SK-N-SH (cell line): ENCODE measurements around the gene RGS9. TPM values are rescaled to one million over a fixed set of nuclear protein-coding genes. Genes with fewer than 3 reads are reported as not detected.

Source experiments
- CTCF ChIA-PET: fragments of 300-600, 350-600 bp; formaldehyde crosslinking; extraction: SDS; loops from one replicate; lab custom pipeline; 2021; lab: Yijun Ruan, JAX
- POLR2A ChIA-PET: fragments of 350-600 bp; sonication (Branson Sonifier 250); formaldehyde crosslinking; extraction: SDS; loops from one replicate; lab custom pipeline; 2020; ENCODE audit warnings: antibody characterized with exemption, inconsistent platforms; lab: Yijun Ruan, JAX
- DNase-seq: peaks from one replicate; pipeline ENCODE4 v3.0.0; 2012
- H2AFZ ChIP-seq: fragments of 200-600 bp; sonication (generic); 2 replicates; pipeline ENCODE4 v1.8.1; 2016; ENCODE audit warnings: antibody characterized with exemption, mild to moderate bottlenecking, low read depth
- H3F3A ChIP-seq: fragments of 200-600 bp; sonication (generic); replicated peaks from 2 replicates; pipeline ENCODE3; 2016; ENCODE audit warnings: antibody characterized with exemption, mild to moderate bottlenecking; ENCODE audit not compliant: insufficient read depth
- H3K27ac ChIP-seq, 2 experiments: fragments of 200-500 bp in 1 of 2; fragments of 200-600 bp in 1 of 2; sonication (Bioruptor generic) in 1 of 2; sonication (generic), shearing (Covaris generic) in 1 of 2; 2 replicates each; pipeline versions ENCODE4 v1.5.1 to v1.6.1; 2014 to 2016; ENCODE audit warnings: low read depth in 2 of 2, inconsistent platforms in 1 of 2, low read length in 1 of 2, mild to moderate bottlenecking in 1 of 2, mixed read lengths in 1 of 2
- H3K27me3 ChIP-seq: fragments of 200-600 bp; sonication (generic), shearing (Covaris generic); 2 replicates; pipeline ENCODE4 v1.6.1; 2016; ENCODE audit warnings: mixed run types; ENCODE audit not compliant: insufficient read depth
- H3K36me3 ChIP-seq, 2 experiments: fragments of 200-500 bp in 1 of 2; fragments of 200-600 bp in 1 of 2; sonication (Bioruptor generic) in 1 of 2; sonication (generic) in 1 of 2; replicated peaks in 1 of 2; 2 replicates each; pipeline versions ENCODE3 to v1.5.1; 2014 to 2016; ENCODE audit warnings: low read length in 1 of 2, mild to moderate bottlenecking in 1 of 2; ENCODE audit not compliant: insufficient read depth in 2 of 2, control insufficient read depth in 1 of 2
- H3K4me1 ChIP-seq, 2 experiments: fragments of 200-500 bp in 1 of 2; fragments of 200-600 bp in 1 of 2; sonication (Bioruptor generic) in 1 of 2; sonication (generic), shearing (Covaris generic) in 1 of 2; 2 replicates each; pipeline versions ENCODE4 v1.5.1 to v1.6.1; 2014 to 2016; ENCODE audit warnings: low read depth in 1 of 2, low read length in 1 of 2, mixed run types in 1 of 2; ENCODE audit not compliant: insufficient read depth in 2 of 2, control insufficient read depth in 1 of 2
- H3K4me2 ChIP-seq: fragments of 200-600 bp; sonication (generic), shearing (Covaris generic); 2 replicates; pipeline ENCODE4 v1.6.1; 2017; ENCODE audit warnings: mixed run types
- H3K4me3 ChIP-seq, 2 experiments: fragments of 200-500 bp in 1 of 2; fragments of 200-600 bp in 1 of 2; sonication (Bioruptor generic) in 1 of 2; sonication (generic), shearing (Covaris generic) in 1 of 2; 2 replicates each; pipeline versions ENCODE4 v1.5.1 to v1.8.1; 2014 to 2016; ENCODE audit warnings: low read depth in 2 of 2, inconsistent platforms in 1 of 2, low read length in 1 of 2, mild to moderate bottlenecking in 1 of 2, mixed read lengths in 1 of 2, moderate library complexity in 1 of 2
- H3K79me2 ChIP-seq: fragments of 200-600 bp; sonication (generic); 2 replicates; pipeline ENCODE4 v1.8.1; 2017; ENCODE audit warnings: mild to moderate bottlenecking; ENCODE audit not compliant: insufficient read depth
- H3K9ac ChIP-seq: fragments of 200-600 bp; sonication (generic); 2 replicates; pipeline ENCODE4 v1.6.1; 2017; ENCODE audit warnings: mixed run types
- H3K9me2 ChIP-seq: fragments of 200-600 bp; sonication (generic); 2 replicates; pipeline ENCODE4 v1.6.1; 2017; ENCODE audit warnings: mixed run types
- H3K9me3 ChIP-seq: fragments of 200-600 bp; sonication (generic); 2 replicates; pipeline ENCODE4 v1.6.1; 2017; ENCODE audit warnings: mixed run types, mild to moderate bottlenecking, moderate library complexity
- H4K20me1 ChIP-seq: fragments of 200-600 bp; sonication (generic); 2 replicates; pipeline ENCODE4 v1.6.1; 2017; ENCODE audit warnings: mild to moderate bottlenecking, mixed run types; ENCODE audit not compliant: insufficient read depth
- CHD2 ChIP-seq: fragments of 150-350 bp; IDR thresholded peaks from 2 replicates; pipeline ENCODE4 v1.6.1; 2018; ENCODE audit warnings: low read length; ENCODE audit not compliant: partially characterized antibody
- EP300 ChIP-seq, 2 experiments: IDR thresholded peaks; 2 replicates each; pipeline versions ENCODE4 v1.4.0 to v1.6.1; 2012; ENCODE audit warnings: borderline replicate concordance in 1 of 2, low read depth in 1 of 2, low read length in 1 of 2
- EZH2phosphoT487 ChIP-seq: fragments of 200-600 bp; sonication (generic); IDR thresholded peaks from 2 replicates; pipeline ENCODE4 v1.6.1; 2017; ENCODE audit warnings: low read depth, mixed run types, mild to moderate bottlenecking, antibody characterized with exemption, moderate library complexity, borderline replicate concordance
- FOSL2 ChIP-seq: IDR thresholded peaks from 2 replicates; pipeline ENCODE4 v1.4.0; 2012; ENCODE audit warnings: low read depth, mild to moderate bottlenecking, moderate library complexity, borderline replicate concordance
- FOXM1 ChIP-seq: IDR thresholded peaks from 2 replicates; pipeline ENCODE4 v1.4.0; 2012; ENCODE audit warnings: low read depth, mild to moderate bottlenecking
- GABPA ChIP-seq: IDR thresholded peaks from 2 replicates; pipeline ENCODE4 v1.4.0; 2012; ENCODE audit warnings: low read depth, mild to moderate bottlenecking
- GATA2 ChIP-seq: sonication (generic); formaldehyde crosslinking; IDR thresholded peaks from 2 replicates; pipeline ENCODE4 v1.5.0; 2020; ENCODE audit warnings: mild to moderate bottlenecking, missing genetic modification reagents
- JUND ChIP-seq: IDR thresholded peaks from 2 replicates; pipeline ENCODE4 v1.4.0; 2012
- MEF2A ChIP-seq: IDR thresholded peaks from 2 replicates; pipeline ENCODE4 v1.4.0; 2012; ENCODE audit warnings: low read depth, borderline replicate concordance
- NFIC ChIP-seq: IDR thresholded peaks from 2 replicates; pipeline ENCODE4 v1.4.0; 2012; ENCODE audit warnings: borderline replicate concordance
- NRF1 ChIP-seq: IDR thresholded peaks from 2 replicates; pipeline ENCODE4 v1.6.1; 2012; ENCODE audit warnings: low read depth, mild to moderate bottlenecking, low read length
- RAD21 ChIP-seq: IDR thresholded peaks from 2 replicates; pipeline ENCODE4 v1.6.1; 2012; ENCODE audit warnings: mild to moderate bottlenecking, low read length
- SIN3A ChIP-seq: IDR thresholded peaks from 2 replicates; pipeline ENCODE4 v1.6.1; 2012; ENCODE audit warnings: low read depth, mild to moderate bottlenecking, low read length, moderate library complexity, borderline replicate concordance
- TCF12 ChIP-seq: IDR thresholded peaks from 2 replicates; pipeline ENCODE4 v1.4.0; 2012
- TEAD4 ChIP-seq: IDR thresholded peaks from 2 replicates; pipeline ENCODE4 v1.4.0; 2012; ENCODE audit warnings: mild to moderate bottlenecking, borderline replicate concordance; ENCODE audit not compliant: insufficient read depth
- WGBS: methylation state at CpG from one replicate; pipeline ENCODE4 v1.1.6; 2017; ENCODE audit warnings: low lambda C conversion rate; 5-methylcytosine and 5-hydroxymethylcytosine counted together
- polyA plus RNA-seq, 3 experiments: library from polyadenylated mRNA; depleted of rRNA; stranded (reverse); fragments of >200 nt; gene quantifications; 2 replicates each; pipeline ENCODE4 v1.2.3, GENCODE V29; 2012
- TF ChIP-seq, protein P1 (sequence below): IDR thresholded peaks from 2 replicates; pipeline ENCODE4 v1.4.0; 2012; ENCODE audit warnings: low read depth, borderline replicate concordance

The RGS9 gene
- polyA plus RNA-seq, 1 of the 3 experiments (the other 2 are of a cell fraction), result 1.4 TPM

- 28% methylated on average over 6 of the region's 6 CpGs for WGBS
- Histone ChIP-seq H4K20me1 (no peaks in the 10 kb centered on the region), H3K9ac (no peak overlapping the region), H3K36me3 (no peaks in the 10 kb centered on the region), H3F3A (peaks cover 12% of the 10 kb centered on the region), H3K79me2 (no peaks in the 10 kb centered on the region), H3K9me2 (no peaks in the 10 kb centered on the region), H3K27me3 (no peaks in the 10 kb centered on the region), H3K9me3 (no peaks in the 10 kb centered on the region)
- DNase-seq, result no peak
- POLR2A ChIA-PET, result no interaction called here
- TF ChIP-seq JUND (peak; percentile 20; the same call in 1 of the 2 replicates), EZH2phosphoT487 (no peak), TEAD4 (peak; percentile 86; the same call in 1 of the 2 replicates), NRF1 (no peak), FOSL2 (peak; percentile 26; the same call in 1 of the 2 replicates), RAD21 (no peak), NFIC (peak; percentile 69), GABPA (no peak), EP300 (IDR thresholded peaks at IDR 0.05; ENCODE audit: borderline replicate concordance in 1 of 2, low read depth in 1 of 2, low read length in 1 of 2) (peak in 1 of 2 experiments; percentile 58; a peak in 1 of 4 replicates), MEF2A (no peak), SIN3A (no peak), CHD2 (no peak), TCF12 (peak; percentile 65)
- TF ChIP-seq, protein P1, sequence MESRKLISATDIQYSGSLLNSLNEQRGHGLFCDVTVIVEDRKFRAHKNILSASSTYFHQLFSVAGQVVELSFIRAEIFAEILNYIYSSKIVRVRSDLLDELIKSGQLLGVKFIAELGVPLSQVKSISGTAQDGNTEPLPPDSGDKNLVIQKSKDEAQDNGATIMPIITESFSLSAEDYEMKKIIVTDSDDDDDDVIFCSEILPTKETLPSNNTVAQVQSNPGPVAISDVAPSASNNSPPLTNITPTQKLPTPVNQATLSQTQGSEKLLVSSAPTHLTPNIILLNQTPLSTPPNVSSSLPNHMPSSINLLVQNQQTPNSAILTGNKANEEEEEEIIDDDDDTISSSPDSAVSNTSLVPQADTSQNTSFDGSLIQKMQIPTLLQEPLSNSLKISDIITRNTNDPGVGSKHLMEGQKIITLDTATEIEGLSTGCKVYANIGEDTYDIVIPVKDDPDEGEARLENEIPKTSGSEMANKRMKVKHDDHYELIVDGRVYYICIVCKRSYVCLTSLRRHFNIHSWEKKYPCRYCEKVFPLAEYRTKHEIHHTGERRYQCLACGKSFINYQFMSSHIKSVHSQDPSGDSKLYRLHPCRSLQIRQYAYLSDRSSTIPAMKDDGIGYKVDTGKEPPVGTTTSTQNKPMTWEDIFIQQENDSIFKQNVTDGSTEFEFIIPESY, result no peak
- TF ChIP-seq, all 33 proteins: peak for 6
- peak overlapping the region; percentile 9 to 95; a peak in 3 of 4 replicates for H3K27ac ChIP-seq
- CTCF ChIA-PET, result interaction anchor here (2.1 to 7.0 kb wide), 3 partner anchors 13 to 47 kb away, joined by 10 to 52 read pairs (median 15); partner anchors contain the start of gene RGS9
- no peak overlapping the region for H3K4me3 ChIP-seq
- peak overlapping the region; percentile 4; the same call in 1 of the 2 replicates for H3K4me2 ChIP-seq
- H3K4me1 ChIP-seq, result peaks cover 31 to 56% of the 10 kb centered on the region in 2 experiments
- H2AFZ ChIP-seq, result peak overlapping the region; percentile 60; the same call in 1 of the 2 replicates
Observed at GRCh38 chr17:65183736-65184135, 46.6 kb downstream of the RGS9 start.

DNA sequence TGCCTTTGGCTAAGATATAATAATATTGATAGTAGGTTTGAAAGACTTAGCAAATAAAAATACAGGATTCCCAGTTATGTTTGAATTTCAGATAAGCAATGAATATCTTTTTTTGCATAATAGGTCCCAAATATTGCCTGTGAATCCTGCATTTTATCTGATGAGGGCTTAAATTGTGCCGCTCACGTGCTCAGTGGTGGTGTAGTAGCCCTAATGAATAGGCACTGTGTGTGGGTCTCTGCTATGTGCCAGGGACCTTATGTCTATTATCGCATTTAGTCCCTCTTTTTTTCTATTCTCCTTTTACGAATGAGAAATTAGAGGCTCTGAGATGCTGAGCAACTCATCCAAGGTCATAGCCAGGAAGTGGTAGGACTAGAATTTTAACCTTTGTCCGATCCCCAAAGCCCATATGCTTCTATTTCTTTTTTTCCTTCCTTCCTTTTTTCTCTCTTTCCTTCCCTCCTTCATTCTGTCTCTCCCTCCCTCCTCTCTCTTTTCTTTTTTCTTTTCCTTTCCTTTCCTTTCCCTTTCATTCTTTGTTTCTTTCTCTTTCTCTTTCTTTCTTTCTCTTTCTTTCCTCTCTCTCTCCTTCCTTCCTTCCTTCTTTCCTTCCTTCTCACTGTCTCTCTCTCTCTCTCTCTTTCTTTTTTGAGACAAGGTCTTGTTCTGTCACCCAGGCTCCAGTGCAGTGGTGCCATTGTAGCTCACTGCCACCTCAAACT lies 47.2 kb downstream of the RGS9 start:
- POLR2A ChIA-PET, result interaction anchor here (1.0 kb wide), 1 partner anchor 27 kb away, joined by 3 read pairs; no protein-coding TSS in a partner anchor

More for the DNA sequence above, 47.2 kb downstream of the RGS9 start:
- CTCF ChIA-PET, result interaction anchor here (1.0 to 7.0 kb wide), 12 partner anchors 9 to 225 kb away, joined by 3 to 52 read pairs (median 6); partner anchors contain the start of gene RGS9
- H2AFZ ChIP-seq, result peak overlapping the region; percentile 60
- H3K9me3 ChIP-seq, result no peaks in the 10 kb centered on the region
- TF ChIP-seq FOXM1, result no peak
- peak; percentile 78 for TF ChIP-seq GATA2 (CRISPR knock-in tag)
- no peaks in the 10 kb centered on the region for H3K27me3 ChIP-seq
- no peaks in the 10 kb centered on the region for H3K9me2 ChIP-seq
- no peak overlapping the region for H3K4me3 ChIP-seq
- peak overlapping the region; percentile 4 for H3K4me2 ChIP-seq
- peaks cover 12% of the 10 kb centered on the region for H3F3A ChIP-seq
- H3K27ac ChIP-seq, result peak overlapping the region; percentile 9 to 95; a peak in 3 of 4 replicates
- peak; percentile 53 for DNase-seq
- no peak overlapping the region for H3K9ac ChIP-seq
- no peaks in the 10 kb centered on the region for H3K79me2 ChIP-seq
- no peaks in the 10 kb centered on the region for H3K36me3 ChIP-seq
- 73% methylated on average over 5 of the region's 5 CpGs for WGBS
- peaks cover 24 to 50% of the 10 kb centered on the region in 2 experiments for H3K4me1 ChIP-seq
- no peaks in the 10 kb centered on the region for H4K20me1 ChIP-seq
